ENCODE data around the gene METTL1.

DNA sequence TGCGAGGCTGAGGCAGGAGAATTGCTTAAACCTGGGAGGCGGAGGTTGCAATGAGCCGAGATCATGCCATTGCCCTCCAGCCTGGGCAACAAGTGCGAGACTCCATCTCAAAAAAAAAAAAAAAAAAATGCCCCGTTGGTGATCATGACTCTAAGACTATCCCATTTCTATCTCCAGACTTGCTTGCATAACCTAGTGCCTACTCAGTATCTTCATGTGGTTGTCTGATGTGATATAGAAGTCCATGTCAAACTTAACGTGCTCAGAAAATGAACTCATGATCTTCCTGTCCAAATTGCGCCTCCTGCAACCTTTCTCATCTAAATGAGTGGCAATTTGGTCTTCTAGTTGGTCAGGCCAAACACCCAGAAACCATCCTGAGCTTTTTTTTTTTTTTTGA is 6.0 kb upstream of the METTL1 start:
- TF ChIP-seq, protein P1, sequence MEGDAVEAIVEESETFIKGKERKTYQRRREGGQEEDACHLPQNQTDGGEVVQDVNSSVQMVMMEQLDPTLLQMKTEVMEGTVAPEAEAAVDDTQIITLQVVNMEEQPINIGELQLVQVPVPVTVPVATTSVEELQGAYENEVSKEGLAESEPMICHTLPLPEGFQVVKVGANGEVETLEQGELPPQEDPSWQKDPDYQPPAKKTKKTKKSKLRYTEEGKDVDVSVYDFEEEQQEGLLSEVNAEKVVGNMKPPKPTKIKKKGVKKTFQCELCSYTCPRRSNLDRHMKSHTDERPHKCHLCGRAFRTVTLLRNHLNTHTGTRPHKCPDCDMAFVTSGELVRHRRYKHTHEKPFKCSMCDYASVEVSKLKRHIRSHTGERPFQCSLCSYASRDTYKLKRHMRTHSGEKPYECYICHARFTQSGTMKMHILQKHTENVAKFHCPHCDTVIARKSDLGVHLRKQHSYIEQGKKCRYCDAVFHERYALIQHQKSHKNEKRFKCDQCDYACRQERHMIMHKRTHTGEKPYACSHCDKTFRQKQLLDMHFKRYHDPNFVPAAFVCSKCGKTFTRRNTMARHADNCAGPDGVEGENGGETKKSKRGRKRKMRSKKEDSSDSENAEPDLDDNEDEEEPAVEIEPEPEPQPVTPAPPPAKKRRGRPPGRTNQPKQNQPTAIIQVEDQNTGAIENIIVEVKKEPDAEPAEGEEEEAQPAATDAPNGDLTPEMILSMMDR (IDR thresholded peaks at IDR 0.05), result no peak
- TF ChIP-seq POLR2A (IDR thresholded peaks at IDR 0.05) (no peak), POLR2AphosphoS5 (IDR thresholded peaks at IDR 0.05) (no peak), EP300 (IDR thresholded peaks at IDR 0.05) (no peak)
